ENCODE measurements around the gene ATIC. TPM values are rescaled to one million over a fixed set of nuclear protein-coding genes. Genes with fewer than 3 reads are reported as not detected.
A peak's percentile ranks its signal among the peaks of the same experiment; 100 is the strongest.
"Not testable (repeated sequence)": the region's sequence is repeated elsewhere in the genome, so short reads cannot be mapped to it uniquely, and the experiment has no call there.

ATIC gene
- total and polyA plus RNA-seq, 2 donors, result 28.9 to 61.4 TPM

DNA sequence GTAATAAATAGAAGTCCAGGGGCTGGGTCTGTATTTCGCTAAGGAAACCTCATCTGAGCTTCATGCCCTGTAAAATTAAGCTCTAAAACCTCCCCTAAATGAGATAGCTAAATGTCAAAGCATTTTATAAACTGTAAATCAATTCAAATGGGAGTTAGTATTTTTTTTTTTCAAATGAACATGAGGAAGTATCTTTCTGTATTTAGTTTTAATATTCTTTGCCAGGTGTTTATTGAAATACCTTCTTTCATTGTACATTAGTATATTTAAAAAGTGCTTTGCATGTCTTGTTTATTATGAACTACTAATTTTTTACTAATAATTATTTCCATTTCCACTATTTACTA, 47.7 kb downstream of the ATIC start:
- Histone ChIP-seq H3K36me3 (ENCODE audit: insufficient read depth) (no peaks in the 10 kb centered on the region), H3K4me1 (ENCODE audit: insufficient read depth) (no peaks in the 10 kb centered on the region), H3K27ac (ENCODE audit: low read depth) (no peak overlapping the region), H3K4me3 (ENCODE audit: low read depth, low read length) (no peak overlapping the region)
- no peak for DNase-seq (ENCODE audit: extremely low spot score)
- WGBS, result 93% methylated on average over 1 of the region's 1 CpG

DNA sequence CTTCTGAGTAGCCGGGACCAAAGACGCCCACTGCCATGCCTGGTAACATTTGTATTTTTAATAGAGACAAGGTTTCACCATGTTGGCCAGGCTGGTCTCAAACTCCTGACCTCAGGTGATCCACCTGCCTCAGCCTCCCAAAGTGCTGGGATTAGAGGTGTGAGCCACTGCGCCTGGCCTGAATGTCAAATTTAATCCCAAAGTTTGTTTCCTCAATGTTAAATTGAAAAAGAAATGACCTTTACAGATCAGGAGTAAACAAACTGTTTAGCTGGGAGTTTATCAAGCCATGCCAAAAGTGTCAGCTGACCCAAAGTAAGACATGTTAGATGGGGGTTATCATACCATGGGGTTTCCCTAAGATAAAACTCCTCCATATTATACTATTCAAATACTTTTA, 48.2 kb downstream of the ATIC start:
- H3K4me1 ChIP-seq (ENCODE audit: insufficient read depth); H3K4me3 ChIP-seq (ENCODE audit: low read depth, low read length); DNase-seq (ENCODE audit: extremely low spot score); H3K36me3 ChIP-seq (ENCODE audit: insufficient read depth); H3K27ac ChIP-seq (ENCODE audit: low read depth): not testable (repeated sequence)
- WGBS, result 90% methylated on average over 3 of the region's 3 CpGs

DNA sequence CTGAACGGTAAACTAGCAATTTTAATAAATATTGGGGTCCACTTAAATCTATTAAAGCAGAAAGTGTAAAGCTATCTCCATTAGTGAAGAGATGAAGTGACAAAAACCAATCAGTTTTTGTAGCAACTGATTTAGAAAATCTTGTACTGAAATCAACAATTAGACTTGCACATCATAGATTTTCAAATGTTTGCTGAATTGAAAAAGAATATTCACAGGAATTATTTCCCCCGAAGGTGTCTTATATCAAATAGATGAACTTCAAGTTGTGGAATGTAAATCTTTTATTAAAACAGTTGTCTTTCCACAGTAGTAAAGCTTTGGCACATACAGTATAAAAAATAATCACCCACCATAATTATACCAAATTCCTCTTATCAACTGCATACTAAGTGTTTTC, 48.7 kb downstream of the ATIC start:
- Histone ChIP-seq H3K27ac (ENCODE audit: low read depth) (no peak overlapping the region), H3K36me3 (ENCODE audit: insufficient read depth) (no peaks in the 10 kb centered on the region), H3K4me1 (ENCODE audit: insufficient read depth) (no peaks in the 10 kb centered on the region), H3K4me3 (ENCODE audit: low read depth, low read length) (no peak overlapping the region)
- no peak for DNase-seq (ENCODE audit: extremely low spot score)
- 83% methylated on average over 2 of the region's 2 CpGs for WGBS

DNA sequence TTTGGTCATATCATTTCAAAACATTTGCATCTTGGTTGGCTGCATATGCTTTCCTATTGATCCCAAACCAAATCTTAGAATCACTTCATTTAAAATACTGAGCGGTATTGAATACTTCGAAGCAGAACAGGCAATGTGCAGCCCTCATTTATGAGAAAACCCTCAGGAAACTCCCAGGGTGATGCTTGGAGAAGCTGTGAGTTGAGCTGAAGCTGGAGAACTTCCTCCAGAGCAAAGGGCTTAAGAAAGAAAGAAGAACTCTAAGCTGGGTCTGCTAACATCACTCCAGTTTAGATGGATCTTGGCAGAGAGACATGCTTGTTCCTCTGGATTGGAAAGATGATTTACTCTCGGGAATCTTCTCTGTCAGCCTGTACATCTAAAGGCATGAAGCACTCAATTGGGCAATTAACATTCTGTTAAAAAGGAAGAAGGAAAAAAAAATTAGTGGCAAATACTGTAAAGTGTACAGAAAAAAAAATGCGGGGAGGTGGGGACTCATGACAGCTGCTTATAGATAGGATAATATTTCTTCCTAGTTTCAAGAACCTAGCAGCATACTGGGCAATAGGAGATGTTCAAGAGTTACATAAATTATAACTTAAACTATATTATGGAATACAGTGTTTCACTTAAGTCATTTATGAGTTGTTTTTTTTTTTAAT, 49.5 kb downstream of the ATIC start:
- Histone ChIP-seq H3K4me1 (ENCODE audit: insufficient read depth) (no peaks in the 10 kb centered on the region), H3K27ac (ENCODE audit: low read depth) (no peak overlapping the region), H3K36me3 (ENCODE audit: insufficient read depth) (no peaks in the 10 kb centered on the region), H3K4me3 (ENCODE audit: low read depth, low read length) (no peak overlapping the region)
- no peak for DNase-seq (ENCODE audit: extremely low spot score)
- WGBS, result 87% methylated on average over 4 of the region's 4 CpGs

DNA sequence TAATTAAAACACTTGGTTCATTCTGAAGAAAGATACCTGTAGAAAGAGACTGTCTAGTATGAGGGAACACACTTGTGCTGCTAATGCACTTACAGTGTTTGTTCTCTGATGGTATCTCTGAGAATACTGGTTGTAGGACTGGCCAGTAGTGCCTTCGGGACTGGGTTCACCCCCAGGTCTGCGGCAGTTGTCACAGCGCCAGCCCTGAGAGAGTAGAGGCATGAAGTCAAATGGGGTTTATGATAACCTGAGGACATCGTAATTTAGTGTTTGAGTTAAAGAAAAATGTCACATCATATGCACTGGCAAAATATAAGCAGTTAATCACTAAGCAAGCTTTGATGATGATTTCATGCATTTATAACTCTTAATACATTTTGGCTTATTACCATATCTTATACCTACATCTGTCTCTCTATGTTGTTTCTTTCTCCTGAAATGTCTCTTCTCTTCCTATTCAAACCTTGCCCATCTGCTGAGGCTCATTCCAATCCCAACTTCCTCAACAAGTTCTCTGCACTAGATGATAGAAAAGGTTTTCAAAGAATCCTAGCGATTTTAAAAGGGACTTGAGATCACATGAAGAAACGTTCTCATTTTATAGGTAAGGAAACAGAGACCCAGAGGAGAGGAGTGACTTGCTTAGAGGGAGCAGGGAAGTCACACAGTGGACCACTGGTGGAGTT, 50.2 kb downstream of the ATIC start:
- 65% methylated on average over 6 of the region's 6 CpGs for WGBS
- no peak overlapping the region for H3K27ac ChIP-seq (ENCODE audit: low read depth)
- no peaks in the 10 kb centered on the region for H3K36me3 ChIP-seq (ENCODE audit: insufficient read depth)
- DNase-seq (ENCODE audit: extremely low spot score), result no peak
- H3K4me1 ChIP-seq (ENCODE audit: insufficient read depth), result no peaks in the 10 kb centered on the region
- no peak overlapping the region for H3K4me3 ChIP-seq (ENCODE audit: low read depth, low read length)

DNA sequence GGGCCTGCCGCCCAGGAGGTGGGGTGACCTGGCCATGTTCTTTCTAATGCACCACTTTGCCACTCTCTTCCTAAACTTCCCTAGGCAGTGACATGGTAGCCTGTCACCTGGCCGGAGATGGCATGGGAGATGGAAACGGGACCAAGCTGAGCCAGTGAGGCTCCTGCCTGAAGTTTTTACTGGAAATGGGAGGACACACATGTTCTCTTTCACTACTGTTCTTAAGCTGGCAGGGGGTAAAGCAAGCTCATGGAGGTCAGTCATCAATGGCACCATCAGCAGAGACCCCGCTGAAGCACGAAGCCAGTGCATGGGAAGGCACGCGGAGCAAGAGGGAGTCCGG, 50.7 kb downstream of the ATIC start:
- H3K4me1 ChIP-seq (ENCODE audit: insufficient read depth), result no peaks in the 10 kb centered on the region
- 94% methylated on average over 8 of the region's 8 CpGs for WGBS
- no peaks in the 10 kb centered on the region for H3K36me3 ChIP-seq (ENCODE audit: insufficient read depth)
- no peak overlapping the region for H3K4me3 ChIP-seq (ENCODE audit: low read depth, low read length)
- DNase-seq (ENCODE audit: extremely low spot score), result no peak
- no peak overlapping the region for H3K27ac ChIP-seq (ENCODE audit: low read depth)

DNA sequence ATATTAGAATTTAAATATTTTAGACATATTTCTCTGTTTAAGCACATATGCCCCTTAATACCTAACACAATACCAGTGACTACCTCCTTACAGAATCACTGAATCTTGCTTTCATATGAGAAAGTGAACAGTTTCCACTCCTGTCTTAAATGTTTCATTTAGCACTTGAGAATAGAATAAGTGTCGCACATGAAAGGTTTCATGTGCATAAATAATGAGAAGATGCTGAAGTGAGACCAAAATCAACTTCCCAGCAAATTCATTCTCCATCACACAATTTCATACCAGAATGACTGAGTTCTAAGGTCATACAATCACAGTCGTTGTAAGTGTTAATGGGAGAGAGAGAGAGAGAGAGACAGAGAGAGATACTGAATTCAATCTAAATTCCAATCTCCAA, 51.2 kb downstream of the ATIC start:
- no peaks in the 10 kb centered on the region for H3K36me3 ChIP-seq (ENCODE audit: insufficient read depth)

DNA sequence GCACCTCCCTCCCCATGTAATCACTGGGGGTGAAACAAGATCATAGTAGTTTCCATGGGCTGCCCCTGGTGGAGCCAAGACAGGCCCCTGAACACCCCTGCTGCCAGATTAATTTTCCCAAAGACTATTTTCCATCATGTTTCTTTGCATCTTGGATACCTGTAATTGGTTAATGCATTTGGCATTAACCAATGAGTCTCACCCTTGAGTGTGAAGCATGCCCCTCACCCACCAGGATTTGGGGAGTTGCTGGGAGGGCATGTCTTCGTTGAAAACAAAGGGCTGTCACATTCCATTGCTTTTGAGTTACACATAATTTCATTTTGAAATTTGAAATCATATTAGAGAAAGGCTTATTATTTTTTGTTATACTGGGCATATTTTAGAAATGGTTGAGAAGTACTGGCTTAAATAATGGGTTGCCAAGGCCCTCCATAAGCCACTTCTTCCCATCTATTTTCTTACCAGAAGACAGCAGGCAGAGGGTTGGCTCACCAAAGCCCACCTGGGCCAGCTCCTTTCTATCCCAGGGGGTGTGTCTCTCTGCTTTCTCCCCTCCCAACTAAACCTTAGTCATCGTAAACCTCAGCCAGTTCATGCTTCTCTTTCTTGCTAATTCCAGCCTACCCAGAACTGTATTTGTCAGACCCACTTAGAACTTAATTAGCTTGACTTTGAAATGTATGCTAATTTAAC, 51.8 kb downstream of the ATIC start:
- H3K4me1 ChIP-seq (ENCODE audit: insufficient read depth), result no peaks in the 10 kb centered on the region
- WGBS, result 77% methylated on average over 2 of the region's 2 CpGs
- H3K27ac ChIP-seq (ENCODE audit: low read depth), result no peak overlapping the region
- no peak for DNase-seq (ENCODE audit: extremely low spot score)
- no peaks in the 10 kb centered on the region for H3K36me3 ChIP-seq (ENCODE audit: insufficient read depth)
- H3K4me3 ChIP-seq (ENCODE audit: low read depth, low read length), result no peak overlapping the region

More for the DNA sequence above, 51.2 kb downstream of the ATIC start:
- H3K4me3 ChIP-seq (ENCODE audit: low read depth, low read length), result no peak overlapping the region
- no peaks in the 10 kb centered on the region for H3K4me1 ChIP-seq (ENCODE audit: insufficient read depth)
- WGBS, result 79% methylated on average over 2 of the region's 2 CpGs
- H3K27ac ChIP-seq (ENCODE audit: low read depth), result no peak overlapping the region
- no peak for DNase-seq (ENCODE audit: extremely low spot score)

DNA sequence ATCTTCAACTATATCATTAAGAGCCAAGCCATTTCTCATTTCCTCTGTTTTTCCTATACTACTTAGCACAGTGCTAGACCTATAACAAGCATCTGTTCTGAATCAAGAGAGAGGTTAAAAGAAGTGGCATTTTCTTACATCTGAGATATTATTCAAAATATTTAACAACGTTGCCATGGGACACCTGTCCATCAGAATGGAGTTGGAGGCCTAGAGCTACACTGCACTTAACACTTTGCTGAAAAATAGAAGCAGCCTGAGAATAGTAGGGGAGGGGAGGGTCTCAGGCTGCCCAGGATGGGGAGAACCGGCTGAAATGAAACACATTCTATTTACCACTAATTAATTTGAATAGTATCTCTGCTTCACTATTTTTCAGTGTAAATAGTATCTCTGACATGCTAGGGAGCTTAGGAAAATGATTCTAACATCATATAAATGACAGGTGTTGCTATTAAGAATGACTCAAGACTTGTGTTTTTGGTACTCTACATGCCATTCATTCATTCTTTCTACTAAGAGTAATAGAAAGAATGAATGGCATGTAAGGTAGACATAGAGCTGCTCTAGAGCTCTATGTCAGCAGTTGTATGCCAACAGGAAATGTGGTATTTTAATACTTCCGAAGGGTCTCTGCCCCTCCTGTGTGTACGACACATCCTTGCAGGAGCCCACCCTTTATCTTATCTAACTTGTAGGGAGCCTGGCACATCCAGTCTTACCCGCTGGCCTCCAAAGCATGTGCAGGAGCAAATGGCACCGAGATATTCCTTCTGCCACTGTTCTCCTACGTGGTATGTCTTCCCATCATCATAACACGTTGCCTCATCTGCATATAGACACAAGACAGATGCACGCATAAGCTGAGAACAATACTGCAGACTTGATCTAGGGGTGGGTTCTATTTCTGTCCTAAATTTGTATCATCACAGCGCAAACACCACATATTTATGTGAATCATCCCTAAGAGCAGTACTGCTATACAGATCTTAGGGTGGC, 52.6 kb downstream of the ATIC start:
- Histone ChIP-seq H3K4me1 (ENCODE audit: insufficient read depth) (no peaks in the 10 kb centered on the region), H3K36me3 (ENCODE audit: insufficient read depth) (no peaks in the 10 kb centered on the region), H3K4me3 (ENCODE audit: low read depth, low read length) (no peak overlapping the region), H3K27ac (ENCODE audit: low read depth) (no peak overlapping the region)
- WGBS, result 86% methylated on average over 10 of the region's 10 CpGs
- DNase-seq (ENCODE audit: extremely low spot score), result no peak

DNA sequence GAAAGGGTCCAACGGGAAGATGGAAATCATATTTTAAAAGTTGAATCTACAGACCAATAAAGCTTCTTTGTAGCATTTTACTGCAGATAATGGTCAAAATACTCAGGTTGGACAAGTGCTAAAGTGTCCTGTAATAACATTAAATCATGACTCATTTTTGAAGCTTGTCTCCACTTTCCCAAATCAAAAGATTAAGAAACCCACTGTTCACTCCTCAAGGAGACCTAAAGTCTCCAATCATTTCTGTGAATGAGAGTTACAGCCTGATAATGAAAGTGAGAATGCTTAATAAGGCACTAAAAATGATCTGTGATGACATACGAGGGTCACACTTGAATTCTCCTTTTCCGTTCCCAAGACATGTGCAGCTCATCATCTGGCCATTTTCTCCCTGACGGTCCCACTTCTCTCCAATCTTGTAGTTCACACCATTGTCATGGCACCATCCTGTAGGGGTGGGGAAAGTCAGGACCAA, 53.4 kb downstream of the ATIC start:
- no peaks in the 10 kb centered on the region for H3K4me1 ChIP-seq (ENCODE audit: insufficient read depth)
- no peaks in the 10 kb centered on the region for H3K36me3 ChIP-seq (ENCODE audit: insufficient read depth)
- 81% methylated on average over 4 of the region's 4 CpGs for WGBS
- H3K27ac ChIP-seq (ENCODE audit: low read depth), result peak overlapping the region; percentile 50
- H3K4me3 ChIP-seq (ENCODE audit: low read depth, low read length), result no peak overlapping the region
- no peak for DNase-seq (ENCODE audit: extremely low spot score)

DNA sequence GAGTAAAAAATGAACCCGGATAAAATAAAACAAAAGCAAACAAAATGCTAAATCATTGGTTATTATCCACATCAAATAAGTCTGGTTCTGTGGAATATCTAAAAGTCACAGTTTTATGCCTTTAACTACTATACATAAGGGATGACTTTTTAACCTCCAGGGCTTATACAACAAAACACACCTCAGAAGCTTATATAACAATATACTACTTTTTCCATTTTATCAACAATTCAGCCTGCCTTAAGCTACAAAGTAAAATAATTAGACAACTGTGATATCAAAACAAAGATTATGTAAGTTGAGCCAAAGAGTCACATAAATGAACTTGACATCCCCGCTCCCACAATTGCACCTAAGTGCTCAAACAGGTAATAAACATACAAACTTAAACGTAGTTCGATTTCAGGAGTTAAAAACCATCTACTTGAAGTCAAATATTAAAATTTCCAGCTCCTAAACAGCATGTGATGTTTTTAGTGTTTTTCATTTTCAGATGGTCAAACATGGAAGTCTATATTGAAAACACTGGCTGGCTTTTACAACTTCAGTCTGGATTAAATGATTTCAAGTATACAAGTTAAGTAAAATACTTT, 54.7 kb downstream of the ATIC start:
- no peak overlapping the region for H3K4me3 ChIP-seq (ENCODE audit: low read depth, low read length)
- no peak for DNase-seq (ENCODE audit: extremely low spot score)
- H3K36me3 ChIP-seq (ENCODE audit: insufficient read depth), result no peaks in the 10 kb centered on the region
- 88% methylated on average over 4 of the region's 4 CpGs for WGBS
- H3K27ac ChIP-seq (ENCODE audit: low read depth), result no peak overlapping the region
- H3K4me1 ChIP-seq (ENCODE audit: insufficient read depth), result no peaks in the 10 kb centered on the region

DNA sequence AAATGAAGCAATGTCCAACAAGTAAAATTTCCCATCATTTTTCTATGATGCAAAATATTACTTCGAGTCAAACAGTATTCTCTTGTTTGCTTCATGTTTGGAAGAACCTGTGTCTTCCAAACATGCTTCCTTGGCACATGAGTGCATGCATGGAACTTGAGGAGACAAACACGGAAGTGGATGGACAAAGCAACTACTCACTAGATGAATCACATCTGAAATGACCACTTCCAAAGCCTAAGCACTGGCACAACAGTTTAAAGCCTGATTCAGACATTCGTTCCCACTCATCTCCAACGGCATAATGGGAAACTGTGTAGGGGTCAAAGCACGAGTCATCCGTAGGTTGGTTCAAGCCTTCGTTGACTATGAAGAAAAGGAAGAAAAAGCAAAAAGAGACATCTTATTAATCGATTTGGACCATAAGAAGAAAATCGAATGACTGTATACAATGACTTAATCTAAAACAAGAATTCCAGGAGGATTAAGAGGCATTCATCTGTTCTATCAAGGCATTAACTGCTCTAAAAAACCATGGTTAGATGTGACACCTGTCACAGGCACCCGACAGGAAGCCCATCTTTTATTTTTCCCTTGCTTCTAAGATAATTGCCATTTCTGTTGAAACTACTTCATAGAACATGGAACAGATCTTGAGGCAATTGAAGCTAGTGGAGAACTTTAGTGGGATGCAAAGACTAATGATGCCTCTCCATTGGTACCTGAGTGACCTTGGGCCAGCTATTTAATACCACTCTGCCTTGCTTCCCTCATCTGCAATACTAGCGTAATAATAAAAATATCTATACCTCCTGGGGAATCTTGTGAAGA, 56.0 kb downstream of the ATIC start:
- Histone ChIP-seq H3K4me3 (ENCODE audit: low read depth, low read length) (no peak overlapping the region), H3K36me3 (ENCODE audit: insufficient read depth) (no peaks in the 10 kb centered on the region), H3K4me1 (ENCODE audit: insufficient read depth) (no peaks in the 10 kb centered on the region), H3K27ac (ENCODE audit: low read depth) (no peak overlapping the region)
- DNase-seq (ENCODE audit: extremely low spot score), result no peak
- 85% methylated on average over 11 of the region's 11 CpGs for WGBS

Data from urinary bladder (tissue), 4 donors.